ENCODE results near the gene SRSF2.
"Not testable (repeated sequence)": the region's sequence is repeated elsewhere in the genome, so short reads cannot be mapped to it uniquely, and the experiment has no call there.

The SRSF2 gene

GRCh38 chr17:76737082-76737675 is at the start of gene SRSF2:
SRSF2 (minus strand) TSS chr17:76737331; CDS start chr17:76737160, 171 bp downstream.
- peak; percentile 95 for DNase-seq

- DNase-seq, result no peak
Measured at GRCh38 chr17:76784926-76785325, 47.8 kb upstream of the SRSF2 start.

- no peak for DNase-seq
Measured at GRCh38 chr17:76783146-76783545, 46.0 kb upstream of the SRSF2 start.

GRCh38 chr17:76781056-76781982 is 44.2 kb upstream of the SRSF2 start:
- DNase-seq, result no peak

- DNase-seq, result no peak
Measured at GRCh38 chr17:76775021-76775600, 38.0 kb upstream of the SRSF2 start.

GRCh38 chr17:76772842-76773525 is 35.9 kb upstream of the SRSF2 start:
- no peak for DNase-seq

- no peak for DNase-seq
Measured at GRCh38 chr17:76758570-76758969, 21.4 kb upstream of the SRSF2 start.

GRCh38 chr17:76757256-76757655 is 20.1 kb upstream of the SRSF2 start:
- no peak for DNase-seq

- no peak for DNase-seq
Measured at GRCh38 chr17:76755285-76755684, 18.2 kb upstream of the SRSF2 start.

- DNase-seq, result no peak
Measured at GRCh38 chr17:76753061-76753961, 16.2 kb upstream of the SRSF2 start.

- DNase-seq, result no peak
Measured at GRCh38 chr17:76752006-76752405, 14.9 kb upstream of the SRSF2 start.

GRCh38 chr17:76751416-76751993 is 14.4 kb upstream of the SRSF2 start:
- no peak for DNase-seq

GRCh38 chr17:76748657-76749056 is 11.5 kb upstream of the SRSF2 start:
- DNase-seq, result no peak

- DNase-seq, result no peak
Measured at GRCh38 chr17:76747716-76748363, 10.7 kb upstream of the SRSF2 start.

- not testable (repeated sequence) for DNase-seq
Measured at GRCh38 chr17:76745785-76746184, 8.7 kb upstream of the SRSF2 start.

GRCh38 chr17:76744747-76745146 is 7.6 kb upstream of the SRSF2 start:
- DNase-seq, result no peak

- no peak for DNase-seq
Measured at GRCh38 chr17:76742958-76743357, 5.8 kb upstream of the SRSF2 start.

- DNase-seq, result no peak
Measured at GRCh38 chr17:76740329-76741118, 3.4 kb upstream of the SRSF2 start.

- DNase-seq, result not testable (repeated sequence)
Measured at GRCh38 chr17:76739568-76740115, 2.5 kb upstream of the SRSF2 start.

GRCh38 chr17:76738468-76738850 is 1.3 kb upstream of the SRSF2 start:
- no peak for DNase-seq

Measured in NCI-H1105 treated with DMSO at 0.1 percent for 48 hours (cell line).